ENCODE measurements around the gene ANTXRL.
"Not testable (repeated sequence)": the region's sequence is repeated elsewhere in the genome, so short reads cannot be mapped to it uniquely, and the experiment has no call there.

The ANTXRL gene

DNA sequence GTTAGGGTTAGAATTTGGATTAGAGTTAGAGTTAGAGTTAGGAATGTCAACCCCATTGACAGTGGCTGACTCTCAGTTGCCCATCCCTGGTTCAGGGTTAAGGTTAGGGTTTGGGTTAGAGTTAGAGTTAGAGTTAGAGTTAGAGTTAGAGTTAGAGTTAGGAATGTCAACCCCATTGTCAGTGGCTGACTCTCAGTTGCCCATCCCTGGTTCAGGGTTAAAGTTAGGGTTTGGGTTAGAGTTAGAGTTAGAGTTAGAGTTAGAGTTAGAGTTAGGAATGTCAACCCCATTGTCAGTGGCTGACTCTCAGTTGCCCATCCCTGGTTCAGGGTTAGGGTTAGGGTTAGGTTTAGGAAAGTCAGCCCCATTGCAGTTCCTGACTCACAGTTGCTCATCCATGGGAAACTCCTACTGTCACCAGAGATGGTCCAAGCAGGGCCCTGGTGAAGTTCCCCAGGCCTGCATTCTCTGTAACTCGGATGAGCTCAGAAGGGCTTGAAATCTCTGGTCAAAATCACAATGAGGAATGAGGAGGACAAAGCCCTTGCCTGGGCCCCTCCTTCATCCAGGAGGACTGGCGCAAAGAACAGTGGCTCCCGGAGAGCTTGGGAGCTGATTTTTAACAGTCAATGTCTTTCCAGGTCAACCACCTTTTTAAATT is 8.7 kb downstream of the ANTXRL start:
- not testable (repeated sequence) for DNase-seq

DNA sequence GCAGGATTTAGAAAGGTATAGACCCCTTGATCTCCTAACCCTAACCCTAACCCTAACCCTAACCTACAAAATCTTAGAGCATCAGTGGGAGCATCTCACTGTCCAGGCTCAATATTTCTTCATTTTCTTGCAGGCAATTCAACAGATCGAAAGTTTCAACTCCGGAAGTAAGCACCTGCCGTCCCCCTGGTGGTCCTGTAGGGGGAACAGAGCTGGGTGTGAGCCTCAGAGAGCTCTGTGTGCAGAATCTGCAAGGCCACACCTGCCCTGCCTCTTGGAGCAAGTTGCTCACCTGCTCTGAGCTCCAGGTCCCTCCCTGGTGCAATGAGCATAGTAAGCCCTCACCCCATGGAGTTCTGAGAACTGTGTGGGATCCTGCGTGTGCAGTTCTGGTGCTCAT is 9.3 kb downstream of the ANTXRL start:
- not testable (repeated sequence) for DNase-seq

DNA sequence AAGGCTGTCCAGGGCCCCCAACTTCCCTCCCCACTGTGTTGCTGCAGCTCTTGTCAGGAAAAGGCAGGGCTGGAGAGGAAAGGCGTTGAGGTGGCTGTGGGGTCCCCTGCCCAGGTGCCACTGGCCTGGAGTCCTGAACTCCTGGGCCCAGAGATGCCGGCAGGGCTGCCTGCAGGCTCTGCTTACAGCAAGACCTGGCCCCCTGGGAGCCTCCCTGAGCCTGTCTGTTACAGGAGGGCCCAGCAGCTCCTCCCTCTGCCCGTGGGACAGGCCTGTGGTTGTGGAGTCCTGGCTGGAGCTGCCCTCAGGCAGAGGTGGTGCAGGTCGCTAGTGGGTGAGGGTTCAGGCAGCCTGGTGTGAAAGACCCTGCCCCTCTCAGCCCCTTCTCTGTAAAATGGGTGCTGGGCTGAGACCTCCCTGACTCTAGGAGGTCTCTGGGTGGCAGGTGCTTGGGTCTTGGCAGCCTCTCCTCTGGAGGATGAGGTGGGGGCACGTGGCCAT is 9.9 kb downstream of the ANTXRL start:
- DNase-seq = no peak

DNA sequence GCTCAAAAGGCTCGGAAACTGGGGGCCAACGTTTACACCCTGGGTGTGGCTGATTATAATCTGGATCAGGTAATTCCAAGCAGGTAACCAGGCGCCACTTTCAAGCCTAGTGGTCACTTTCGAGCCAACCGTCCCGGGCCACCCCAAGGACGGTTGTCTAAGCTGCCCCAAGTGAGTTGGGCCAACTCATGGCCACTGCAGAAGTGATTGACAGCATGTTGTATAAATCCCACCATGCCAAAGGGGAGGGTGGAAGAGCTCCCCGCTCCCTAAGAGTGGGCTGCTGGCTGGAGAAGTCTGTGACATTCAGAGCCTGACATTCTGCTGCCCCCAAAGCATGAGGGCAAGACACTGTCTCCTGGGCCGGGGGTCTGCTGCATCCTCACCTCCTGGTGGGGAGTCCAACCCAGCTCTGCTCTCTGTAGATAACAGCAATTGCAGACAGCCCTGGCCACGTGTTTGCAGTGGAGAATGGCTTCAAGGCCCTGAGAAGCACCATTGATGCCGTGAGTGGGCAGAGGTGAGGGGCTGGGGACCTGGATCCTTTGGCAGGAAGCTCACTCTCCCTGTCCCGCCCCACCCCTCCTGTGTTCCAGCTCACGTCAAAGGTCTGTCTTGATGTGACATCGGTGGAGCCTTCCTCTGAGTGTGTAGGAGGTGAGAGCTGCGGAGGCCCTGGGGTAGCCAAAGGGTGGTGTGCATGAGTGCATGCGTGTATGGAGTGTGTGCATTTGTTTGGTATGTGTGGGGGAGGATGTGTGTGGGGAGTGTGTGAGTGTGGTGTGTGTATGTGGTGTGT is 10.8 kb downstream of the ANTXRL start:
- DNase-seq = no peak

DNA sequence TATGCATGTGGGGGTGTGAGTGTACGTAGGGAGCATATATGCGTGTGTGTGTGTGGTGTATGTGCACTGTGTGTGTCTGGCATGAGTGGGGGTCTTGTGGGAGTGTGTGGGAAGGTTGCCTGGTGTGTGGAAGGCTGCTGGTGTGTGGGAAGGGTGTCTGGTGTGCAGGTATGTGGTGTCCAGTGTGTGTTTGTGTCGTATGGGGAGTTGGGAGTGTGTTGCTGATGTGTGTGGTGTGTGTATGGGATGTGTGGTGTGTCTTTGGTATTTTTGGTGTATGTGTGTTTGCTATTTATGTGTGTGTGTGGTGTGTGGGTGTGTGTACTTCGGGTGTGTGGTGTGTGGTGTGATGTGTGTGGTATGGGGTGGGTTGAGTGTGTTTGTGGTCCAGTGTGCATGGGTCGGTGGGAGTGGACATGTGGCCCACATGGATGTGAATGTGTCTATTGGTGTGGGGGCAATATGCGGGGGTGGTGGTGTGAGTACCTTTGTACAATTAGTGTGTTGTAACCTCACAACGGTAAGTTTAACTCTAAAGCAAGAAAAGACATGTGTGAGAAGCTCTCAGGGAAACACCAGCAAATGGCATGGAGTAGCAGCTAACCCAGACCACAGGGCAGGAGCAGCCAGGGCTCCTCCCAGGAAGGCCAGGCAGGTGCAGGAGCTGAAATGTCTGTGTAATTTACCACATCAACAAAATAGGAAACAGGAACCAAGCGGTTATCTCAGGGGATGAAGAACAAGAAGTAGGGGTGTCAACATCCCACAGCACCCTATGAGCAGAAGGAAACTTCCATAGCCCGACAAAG is 11.9 kb downstream of the ANTXRL start:
- DNase-seq = no peak

DNA sequence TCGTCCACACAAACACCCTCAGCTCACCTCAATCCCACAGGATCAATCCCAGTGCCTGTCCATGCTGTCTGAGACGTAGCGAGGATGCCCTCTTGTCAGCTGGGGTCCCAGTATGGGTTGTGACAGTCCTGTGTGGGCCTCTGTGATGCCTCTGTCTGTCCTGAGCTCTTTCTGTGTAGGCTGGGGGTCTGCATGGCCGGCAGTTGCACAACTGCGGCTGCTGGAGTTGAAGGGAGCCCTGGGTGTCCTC is 12.4 kb downstream of the ANTXRL start:
- no peak for DNase-seq

DNA sequence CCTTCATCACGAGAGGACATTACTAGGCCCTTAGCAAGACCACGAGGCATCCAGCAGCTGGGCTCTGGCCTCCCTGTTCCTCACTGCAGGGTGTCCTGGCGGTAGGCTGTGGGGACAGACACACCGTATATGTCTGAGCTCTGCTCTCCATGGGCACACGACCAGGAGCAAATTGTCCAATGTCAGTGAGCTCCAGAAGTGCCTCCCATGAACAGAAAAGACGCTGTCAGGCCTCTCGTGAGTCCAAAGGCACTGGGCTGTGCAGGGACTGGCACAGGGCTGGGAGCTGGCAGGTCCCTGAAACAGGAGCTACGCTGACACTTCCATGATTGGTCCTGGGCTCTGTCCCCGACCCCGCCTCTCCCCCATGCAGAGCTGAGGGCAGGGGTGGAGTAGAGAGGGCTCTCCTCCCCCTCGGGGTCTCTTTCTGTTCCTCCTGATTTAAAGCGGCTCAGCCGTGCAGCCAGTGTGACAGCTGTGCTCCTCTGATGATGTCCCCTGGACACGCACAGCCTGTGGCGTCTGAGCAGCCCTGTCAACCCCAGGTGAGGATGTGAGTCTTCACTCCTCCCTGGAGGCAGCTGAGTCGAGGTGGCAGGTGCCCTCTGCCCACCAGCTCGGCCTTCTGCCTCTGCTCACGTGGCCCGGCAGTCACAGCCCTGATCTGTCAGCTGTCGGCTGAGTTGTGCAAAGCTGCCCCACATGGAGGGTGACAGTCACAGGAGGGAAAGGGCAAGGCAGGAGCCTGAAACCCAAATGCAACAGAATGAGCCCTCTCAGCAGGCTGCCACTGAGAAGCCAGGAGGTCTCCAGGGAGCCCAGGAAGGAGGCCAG is 13.0 kb downstream of the ANTXRL start:
- no peak for DNase-seq

DNA sequence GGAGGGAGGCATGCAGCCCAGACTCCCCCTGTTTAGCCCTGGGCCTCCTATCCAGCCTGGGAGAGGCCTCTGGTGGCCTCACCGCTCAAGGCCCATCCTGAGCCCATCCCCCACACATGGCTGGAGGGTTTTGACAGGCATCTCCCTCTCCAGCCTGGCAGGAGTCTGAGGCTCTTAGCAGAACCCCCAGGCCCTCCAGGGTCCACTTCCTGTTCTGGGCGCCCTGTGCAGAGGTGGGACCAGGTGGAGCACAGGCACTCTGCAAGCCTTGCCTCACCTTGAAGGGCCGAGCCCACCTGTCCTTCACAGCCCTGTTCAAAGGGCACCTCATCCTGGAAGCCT is 13.5 kb downstream of the ANTXRL start:
- not testable (repeated sequence) for DNase-seq

DNA sequence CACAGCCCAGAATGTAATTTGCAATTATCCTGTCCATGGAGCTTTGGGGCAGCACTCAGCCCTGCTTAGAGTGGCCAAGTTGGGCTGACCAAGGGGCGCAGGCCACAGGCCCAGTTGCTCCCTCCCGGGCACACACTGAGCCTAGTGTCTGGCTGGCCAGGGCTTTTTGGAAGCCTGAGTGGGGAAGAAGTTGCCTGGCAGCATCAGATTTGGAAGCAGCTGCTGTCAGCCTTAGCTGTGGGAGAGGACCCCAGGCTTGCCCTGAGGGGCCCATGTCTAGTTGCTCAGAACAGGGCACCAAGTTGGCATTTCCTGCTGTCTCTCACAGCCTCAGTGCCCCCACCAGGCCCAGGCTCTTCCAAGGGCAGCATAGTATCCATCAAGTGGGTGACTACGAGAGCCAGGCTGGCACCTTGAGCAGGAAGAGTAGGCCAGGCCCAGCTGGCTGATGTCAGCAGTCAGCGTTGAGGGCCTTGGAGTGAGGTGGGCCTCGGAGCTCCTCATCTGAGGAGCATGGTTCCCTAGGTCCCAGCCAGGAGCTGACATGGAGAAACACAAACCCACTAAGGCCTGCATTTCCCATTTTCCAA is 14.4 kb downstream of the ANTXRL start:
- DNase-seq = no peak

DNA sequence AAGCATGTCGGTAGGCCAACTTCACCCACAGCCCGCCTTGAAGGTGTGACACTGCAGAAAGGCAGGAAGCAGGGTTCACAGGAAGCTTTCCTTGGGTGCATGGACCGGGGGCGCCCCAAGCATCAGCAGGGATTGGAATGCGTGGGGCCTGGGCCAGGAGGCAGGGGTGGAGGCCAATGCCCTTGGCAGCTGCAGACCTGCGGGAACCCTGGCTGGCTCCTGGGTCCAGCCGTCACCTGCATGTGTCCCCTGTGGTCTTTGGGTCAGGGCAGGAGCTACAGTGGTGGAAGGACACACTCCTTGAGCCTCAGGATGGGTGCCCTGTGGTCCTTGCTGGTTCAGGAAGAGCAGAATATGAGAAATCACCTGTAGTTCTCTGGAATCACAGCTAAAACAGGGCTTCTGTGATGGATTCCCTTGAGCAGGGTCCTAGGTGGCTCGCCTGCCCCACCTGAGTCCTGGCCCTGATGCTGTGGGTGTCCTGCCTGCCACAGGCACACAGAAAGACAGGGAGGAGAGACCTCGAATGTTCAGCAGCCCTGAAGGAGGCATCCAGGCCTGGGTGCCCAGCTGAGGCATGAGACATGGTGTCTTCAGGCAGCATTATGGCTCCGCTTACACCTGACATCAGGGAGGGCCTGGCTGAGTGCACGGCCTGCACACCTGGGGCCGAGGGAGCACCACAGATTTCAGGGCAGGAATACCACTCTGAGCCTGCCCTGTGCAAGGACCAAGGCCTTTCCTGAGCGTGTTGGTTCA is 15.1 kb downstream of the ANTXRL start:
- no peak for DNase-seq

DNA sequence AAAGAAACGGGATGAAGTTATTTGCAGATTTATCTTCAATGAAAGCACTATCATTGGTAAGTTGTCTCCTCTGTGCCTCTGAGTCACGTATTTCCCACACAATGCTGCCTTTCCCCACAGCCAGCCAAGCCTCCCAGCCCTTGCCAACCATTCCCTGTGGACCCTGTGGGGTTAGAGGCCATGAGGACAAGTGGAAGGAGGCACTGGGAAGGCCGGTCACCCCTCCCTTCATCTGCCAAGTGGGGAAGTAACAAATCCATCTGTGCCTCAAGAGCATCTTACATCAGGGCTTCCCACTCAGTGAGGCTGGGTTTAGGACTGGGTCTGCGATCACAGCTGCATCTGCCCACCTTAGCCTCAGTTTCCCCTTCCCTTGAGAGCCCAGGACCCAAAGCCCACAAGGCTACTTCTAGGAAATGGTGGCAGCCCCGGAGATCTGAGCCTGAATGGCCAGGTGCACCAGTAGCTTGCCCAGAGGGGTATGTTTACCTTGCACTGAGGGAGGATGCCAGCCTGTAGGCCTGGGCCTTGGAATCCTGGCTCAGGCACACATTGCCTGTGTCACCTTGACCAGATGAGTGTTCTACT is 16.1 kb downstream of the ANTXRL start:
- DNase-seq = not testable (repeated sequence)

DNA sequence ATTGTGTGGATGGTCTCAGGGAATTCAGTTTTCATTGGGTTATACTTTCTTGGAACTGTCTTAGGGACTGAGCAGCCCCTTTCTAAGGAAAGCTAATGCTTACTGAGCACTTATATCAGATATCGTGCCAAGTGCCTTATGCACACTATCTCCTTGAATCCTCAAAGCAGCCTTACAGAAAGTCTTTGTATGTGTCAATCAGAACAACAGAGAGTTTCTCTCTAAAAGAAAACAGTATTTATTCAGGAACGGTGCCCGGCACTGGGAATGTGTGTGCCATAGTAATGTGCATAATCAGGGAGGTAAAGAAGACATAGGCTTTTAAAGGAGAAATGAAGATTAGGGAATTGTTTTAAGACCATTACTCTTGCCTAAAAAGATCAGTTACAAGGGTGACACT is 17.3 kb downstream of the ANTXRL start:
- no peak for DNase-seq

DNA sequence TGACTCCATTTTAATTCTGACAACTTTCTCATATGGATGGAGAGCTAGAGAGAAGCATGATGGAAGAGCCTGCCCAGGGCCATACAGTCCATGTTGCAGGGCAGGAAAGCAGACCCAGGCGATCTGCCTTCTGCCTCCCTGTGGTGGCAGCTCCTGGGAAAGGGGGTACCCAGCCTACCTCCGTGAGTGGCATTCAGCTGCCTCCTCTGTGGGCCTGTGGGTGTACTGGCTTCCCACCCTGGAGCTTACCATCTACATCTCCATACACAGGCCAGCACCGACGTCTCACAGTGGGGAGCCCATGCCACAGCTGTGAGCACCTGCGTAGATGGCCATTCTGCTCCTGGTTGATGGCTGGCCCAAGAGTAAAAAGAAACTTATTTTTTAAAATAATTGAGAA is 17.9 kb downstream of the ANTXRL start:
- not testable (repeated sequence) for DNase-seq

DNA sequence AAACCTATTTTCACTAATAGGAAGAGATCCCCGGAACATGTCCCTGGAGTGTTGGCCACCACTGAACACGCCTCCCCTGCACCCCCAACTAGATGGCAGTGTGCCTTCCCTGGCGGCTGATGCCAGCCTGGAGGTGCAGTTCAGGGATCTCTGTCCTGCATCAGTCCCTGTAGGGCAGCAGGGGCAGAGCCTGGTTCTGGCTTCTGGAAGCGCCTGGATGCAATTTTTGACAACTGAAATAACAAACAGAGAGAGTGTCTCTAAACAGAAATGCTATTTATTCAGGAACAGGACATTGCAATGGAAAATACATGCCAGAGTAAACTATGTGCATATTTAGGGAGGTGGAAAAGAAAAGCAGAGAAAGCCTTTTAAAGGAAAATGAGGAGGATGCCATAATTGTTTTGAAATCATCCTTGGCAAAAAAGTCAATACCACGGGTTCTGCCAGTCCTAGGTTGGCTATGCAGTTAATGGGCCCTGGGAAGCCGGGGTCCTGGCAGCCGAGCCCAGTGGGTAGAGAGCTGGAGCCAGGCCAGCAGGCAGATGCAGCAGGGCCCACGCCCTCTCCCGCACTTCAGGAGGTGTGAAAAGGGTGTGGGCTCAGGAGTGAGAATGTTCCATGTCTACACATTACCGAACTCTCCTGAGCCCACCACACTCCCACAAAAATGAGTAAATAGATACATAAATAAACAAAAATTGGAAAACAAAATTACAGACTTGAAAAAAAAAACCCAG is 18.5 kb downstream of the ANTXRL start:
- no peak for DNase-seq

DNA sequence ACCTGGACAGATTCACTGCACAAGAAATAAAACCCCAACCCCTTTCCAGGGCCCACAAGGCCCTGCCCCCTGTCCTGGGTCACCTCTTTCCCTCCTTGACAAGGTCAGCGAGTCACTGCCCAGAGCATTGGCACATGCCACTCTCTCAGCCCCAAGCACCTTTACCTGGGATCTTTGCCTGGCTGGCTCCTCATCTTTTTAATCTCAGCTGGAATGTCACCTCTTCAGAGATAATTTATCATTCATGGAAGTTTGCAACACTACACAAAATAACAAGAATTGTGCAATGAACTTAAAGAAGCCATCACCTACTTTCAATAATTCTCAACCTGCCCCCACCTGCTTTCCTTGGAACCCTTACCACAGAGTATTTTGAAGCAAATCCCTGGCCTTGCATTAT is 19.2 kb downstream of the ANTXRL start:
- DNase-seq = no peak

DNA sequence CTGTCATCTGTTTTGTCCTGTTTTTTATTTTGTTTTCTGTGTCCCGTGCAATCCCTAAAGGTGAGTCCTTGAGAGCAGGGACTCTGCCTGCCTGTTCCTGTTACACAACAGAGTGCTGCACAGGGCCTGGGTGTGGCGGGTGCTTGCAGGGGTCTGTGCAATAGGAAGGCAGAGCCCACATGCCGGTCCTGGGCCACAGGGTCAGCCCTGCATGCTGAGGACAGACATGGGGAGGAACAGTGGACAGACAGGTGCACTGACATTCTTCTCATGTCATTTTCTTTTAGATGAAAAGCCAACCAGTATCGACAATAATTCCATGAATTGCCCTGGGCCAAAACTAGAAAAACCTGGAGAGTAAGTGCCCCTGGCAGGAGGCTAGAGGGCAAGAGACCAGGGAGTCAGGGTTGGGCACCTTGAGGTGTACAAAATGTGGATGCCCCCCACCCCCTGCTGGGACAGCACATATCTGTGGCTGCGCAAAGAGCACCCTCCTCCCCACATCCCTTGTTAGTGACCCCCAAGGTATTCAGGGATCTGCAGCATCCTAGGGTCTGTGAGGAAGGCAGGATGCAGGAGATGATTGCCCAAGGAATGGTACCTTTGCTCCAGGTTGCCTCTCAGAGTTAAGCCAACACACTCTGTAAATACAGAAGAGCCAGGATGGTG is 19.9 kb downstream of the ANTXRL start:
- DNase-seq = no peak

DNA sequence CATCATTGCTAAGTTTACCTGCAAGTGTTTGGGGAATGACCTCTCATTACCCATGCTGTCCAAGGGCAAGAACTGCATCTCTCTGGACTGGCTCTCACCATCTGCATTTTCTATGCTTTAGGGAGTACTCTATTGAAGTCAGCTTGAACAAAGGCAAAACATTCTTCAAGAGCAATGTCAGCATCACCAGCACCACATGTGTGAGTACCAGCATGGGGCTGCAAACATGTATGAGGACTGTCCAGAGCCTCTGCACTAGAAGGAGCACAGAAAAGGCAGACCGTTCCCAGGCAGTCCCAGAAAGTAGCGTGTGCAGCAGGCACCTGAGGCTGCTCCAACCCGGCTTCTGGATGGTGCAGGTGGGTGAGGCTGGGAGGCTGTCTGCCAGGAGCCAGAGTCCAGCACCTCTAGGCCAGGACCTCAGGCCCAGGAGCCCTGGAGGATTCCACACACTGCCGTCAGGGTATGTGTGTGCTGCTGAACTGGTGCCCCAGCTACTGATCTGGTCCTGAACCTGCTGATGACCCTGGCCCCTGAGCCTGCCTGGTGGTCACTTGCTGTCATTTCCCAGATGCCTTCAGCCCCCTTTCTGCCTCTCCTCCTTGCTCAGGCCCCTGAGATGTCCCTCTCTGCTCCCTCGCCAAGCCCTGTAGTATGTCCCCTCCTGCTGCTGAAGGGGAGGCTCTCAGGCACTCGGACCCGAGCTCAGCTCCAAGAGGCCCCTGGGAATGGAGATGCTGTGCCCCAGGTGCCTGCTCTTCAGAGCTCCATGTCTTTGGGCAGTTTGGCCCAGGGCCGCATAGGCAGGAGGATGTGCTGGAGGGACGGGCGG is 20.7 kb downstream of the ANTXRL start:
- no peak for DNase-seq

DNA sequence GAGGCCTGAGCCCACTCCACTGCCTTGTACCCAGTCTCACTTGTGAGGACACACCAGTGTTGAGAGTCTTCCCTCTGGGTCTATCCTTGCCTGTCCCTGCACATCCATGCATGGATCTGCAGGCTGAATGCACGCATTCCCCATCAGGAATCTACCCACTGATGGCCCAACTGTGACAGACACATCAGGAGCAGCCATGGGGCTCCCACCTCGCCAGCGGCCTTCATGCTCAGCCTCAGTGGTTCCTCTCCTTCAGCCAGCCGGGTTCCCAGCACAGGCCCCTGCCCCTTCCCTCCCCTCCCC is 21.3 kb downstream of the ANTXRL start:
- DNase-seq = no peak
